ENCODE data around the gene CCNL2. TPM values are rescaled to one million over a fixed set of nuclear protein-coding genes. Genes with fewer than 3 reads are reported as not detected.

Gene CCNL2
- total RNA-seq, 1 experiment from 2014 or later, result 206 TPM

DNA sequence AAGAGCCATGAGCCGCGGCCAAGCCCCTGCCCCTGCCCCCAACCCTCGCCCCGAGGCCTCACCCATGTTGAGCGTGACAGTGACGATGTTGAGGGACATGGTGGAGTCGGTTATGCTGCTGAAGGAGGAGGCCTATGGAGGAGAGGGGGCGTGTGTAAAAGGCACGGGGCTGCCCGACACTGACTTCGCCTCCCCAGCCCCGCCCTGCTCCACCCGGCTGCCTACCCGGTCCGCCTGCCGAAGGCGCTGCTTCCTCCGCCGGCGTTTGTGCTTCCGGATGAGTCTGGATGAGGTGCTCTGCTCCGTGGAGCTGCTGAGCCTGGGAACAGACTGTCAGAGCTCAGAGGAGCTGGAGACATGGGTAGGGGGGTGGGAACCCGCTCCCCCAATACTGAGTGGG, 59.0 kb downstream of the CCNL2 start:
- H3K27ac ChIP-seq (ENCODE audit: low read depth, low read length, poor library complexity, severe bottlenecking), result no peak overlapping the region
- peaks cover 9% of the 10 kb centered on the region for H3K36me3 ChIP-seq (ENCODE audit: insufficient read depth, low read length, poor library complexity, severe bottlenecking)
- no peaks in the 10 kb centered on the region for H3K4me1 ChIP-seq (ENCODE audit: insufficient read depth, low read length, poor library complexity, severe bottlenecking)
- POLR2A ChIA-PET (ENCODE audit: low non-redundant PET), result no interaction called here
- H3K9me3 ChIP-seq (ENCODE audit: low read depth, low read length, poor library complexity, severe bottlenecking), result no peaks in the 10 kb centered on the region
- H3K4me3 ChIP-seq (ENCODE audit: low read depth, low read length, poor library complexity, severe bottlenecking), result no peak overlapping the region
- intact Hi-C loops (cut with micrococcal nuclease; ENCODE audit: unreplicated experiment), result no loop called here
- CTCF ChIA-PET, result no interaction called here
- TF ChIP-seq EZH2 (IDR thresholded peaks at IDR 0.05; ENCODE audit: borderline replicate concordance, low read depth, low read length, poor library complexity, severe bottlenecking), result no peak
- TF ChIP-seq, protein P1, sequence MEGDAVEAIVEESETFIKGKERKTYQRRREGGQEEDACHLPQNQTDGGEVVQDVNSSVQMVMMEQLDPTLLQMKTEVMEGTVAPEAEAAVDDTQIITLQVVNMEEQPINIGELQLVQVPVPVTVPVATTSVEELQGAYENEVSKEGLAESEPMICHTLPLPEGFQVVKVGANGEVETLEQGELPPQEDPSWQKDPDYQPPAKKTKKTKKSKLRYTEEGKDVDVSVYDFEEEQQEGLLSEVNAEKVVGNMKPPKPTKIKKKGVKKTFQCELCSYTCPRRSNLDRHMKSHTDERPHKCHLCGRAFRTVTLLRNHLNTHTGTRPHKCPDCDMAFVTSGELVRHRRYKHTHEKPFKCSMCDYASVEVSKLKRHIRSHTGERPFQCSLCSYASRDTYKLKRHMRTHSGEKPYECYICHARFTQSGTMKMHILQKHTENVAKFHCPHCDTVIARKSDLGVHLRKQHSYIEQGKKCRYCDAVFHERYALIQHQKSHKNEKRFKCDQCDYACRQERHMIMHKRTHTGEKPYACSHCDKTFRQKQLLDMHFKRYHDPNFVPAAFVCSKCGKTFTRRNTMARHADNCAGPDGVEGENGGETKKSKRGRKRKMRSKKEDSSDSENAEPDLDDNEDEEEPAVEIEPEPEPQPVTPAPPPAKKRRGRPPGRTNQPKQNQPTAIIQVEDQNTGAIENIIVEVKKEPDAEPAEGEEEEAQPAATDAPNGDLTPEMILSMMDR (conservative IDR thresholded peaks at IDR 0.05; ENCODE audit: low read depth, low read length), result no peak
- H3K27me3 ChIP-seq (replicated peaks; ENCODE audit: insufficient read depth, low read depth, low read length, poor library complexity), result no peaks in the 10 kb centered on the region
- no TSS peak for BruUV-seq (replicated peaks)
- no peak for DNase-seq (ENCODE audit: low spot score)

DNA sequence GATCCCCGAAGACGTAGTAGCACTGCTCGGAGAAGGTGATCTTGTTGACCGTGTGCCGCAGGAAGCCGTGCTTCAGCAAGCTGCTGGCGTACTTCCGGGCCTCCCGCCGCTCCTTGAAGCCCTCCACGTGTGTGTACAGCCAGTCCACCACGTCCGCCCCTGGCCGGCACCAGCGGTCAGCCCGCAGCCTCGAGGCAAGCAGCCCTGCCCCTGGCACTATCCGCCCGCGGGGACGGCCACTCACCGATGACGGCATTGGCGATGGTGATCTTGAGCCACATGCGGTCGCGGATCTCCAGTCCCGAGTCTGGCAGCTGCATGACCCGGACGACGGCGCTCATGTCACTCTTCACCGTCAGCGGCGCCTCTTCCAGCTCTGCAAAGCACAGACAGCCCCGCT, 60.9 kb downstream of the CCNL2 start:
- CTCF ChIA-PET, result no interaction called here
- H3K9me3 ChIP-seq (ENCODE audit: low read depth, low read length, poor library complexity, severe bottlenecking), result no peaks in the 10 kb centered on the region
- no peak for DNase-seq (ENCODE audit: low spot score)
- TF ChIP-seq EZH2 (IDR thresholded peaks at IDR 0.05; ENCODE audit: borderline replicate concordance, low read depth, low read length, poor library complexity, severe bottlenecking), result no peak
- TF ChIP-seq, protein P1 (conservative IDR thresholded peaks at IDR 0.05; ENCODE audit: low read depth, low read length), result no peak
- BruUV-seq (replicated peaks), result no TSS peak
- intact Hi-C loops (cut with micrococcal nuclease; ENCODE audit: unreplicated experiment), result no loop called here
- H3K36me3 ChIP-seq (ENCODE audit: insufficient read depth, low read length, poor library complexity, severe bottlenecking), result peaks cover 9% of the 10 kb centered on the region
- H3K27ac ChIP-seq (ENCODE audit: low read depth, low read length, poor library complexity, severe bottlenecking), result no peak overlapping the region
- no peak overlapping the region for H3K4me3 ChIP-seq (ENCODE audit: low read depth, low read length, poor library complexity, severe bottlenecking)
- POLR2A ChIA-PET (ENCODE audit: low non-redundant PET), result no interaction called here
- no peaks in the 10 kb centered on the region for H3K4me1 ChIP-seq (ENCODE audit: insufficient read depth, low read length, poor library complexity, severe bottlenecking)
- H3K27me3 ChIP-seq (replicated peaks; ENCODE audit: insufficient read depth, low read depth, low read length, poor library complexity), result no peaks in the 10 kb centered on the region

DNA sequence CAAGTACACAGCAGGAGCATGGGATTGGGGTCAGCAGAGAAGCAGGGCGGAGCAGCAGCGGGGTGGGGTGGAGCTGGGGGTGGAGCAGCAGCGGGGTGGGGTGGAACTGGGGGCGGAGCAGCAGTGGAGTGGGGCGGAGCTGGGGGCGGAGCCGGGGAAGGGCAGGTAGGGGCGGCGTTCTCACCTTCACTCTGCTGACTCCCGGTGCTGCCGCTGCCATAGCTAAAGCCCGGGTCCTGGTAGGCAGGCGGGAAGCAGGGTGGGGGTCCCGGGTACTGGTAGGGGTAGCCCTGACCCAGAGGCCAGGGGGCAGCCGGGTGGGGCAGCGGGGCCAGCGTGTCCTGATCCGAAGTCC, 61.4 kb downstream of the CCNL2 start:
- H3K9me3 ChIP-seq (ENCODE audit: low read depth, low read length, poor library complexity, severe bottlenecking), result no peaks in the 10 kb centered on the region
- no peak overlapping the region for H3K4me3 ChIP-seq (ENCODE audit: low read depth, low read length, poor library complexity, severe bottlenecking)
- DNase-seq (ENCODE audit: low spot score), result no peak
- H3K27me3 ChIP-seq (replicated peaks; ENCODE audit: insufficient read depth, low read depth, low read length, poor library complexity), result no peaks in the 10 kb centered on the region
- H3K4me1 ChIP-seq (ENCODE audit: insufficient read depth, low read length, poor library complexity, severe bottlenecking), result no peaks in the 10 kb centered on the region
- no TSS peak for BruUV-seq (replicated peaks)
- no peak for TF ChIP-seq EZH2 (IDR thresholded peaks at IDR 0.05; ENCODE audit: borderline replicate concordance, low read depth, low read length, poor library complexity, severe bottlenecking)
- TF ChIP-seq, protein P1 (conservative IDR thresholded peaks at IDR 0.05; ENCODE audit: low read depth, low read length), result no peak
- ChIA-PET CTCF (no interaction called here), POLR2A (ENCODE audit: low non-redundant PET) (no interaction called here)
- H3K36me3 ChIP-seq (ENCODE audit: insufficient read depth, low read length, poor library complexity, severe bottlenecking), result peaks cover 9% of the 10 kb centered on the region
- H3K27ac ChIP-seq (ENCODE audit: low read depth, low read length, poor library complexity, severe bottlenecking), result no peak overlapping the region
- intact Hi-C loops (cut with micrococcal nuclease; ENCODE audit: unreplicated experiment), result no loop called here
